ENCODE data around the gene CCL7.

GRCh38 chr17:34257986-34258326, 12.1 kb upstream of the CCL7 start:
- TF ChIP-seq CTCF (IDR thresholded peaks at IDR 0.05; ENCODE audit: insufficient read depth, low read length) (no peak), POLR2AphosphoS5 (IDR thresholded peaks at IDR 0.05; ENCODE audit: low read depth) (no peak)

Data from HL-60 (cell line).